OCI-LY1 (cell line): Measurements from ENCODE around the gene MBNL1.

Experiments used
- EZH2 ChIP-seq: fragments of 200-600 bp; sonication (generic), shearing (Covaris generic); IDR thresholded peaks from 2 replicates; pipeline ENCODE4 v1.8.0; 2017; ENCODE audit warnings: borderline replicate concordance, mixed run types, mild to moderate bottlenecking, antibody characterized with exemption, low read length, moderate library complexity, mixed read lengths
- TF ChIP-seq, protein P1 (sequence below): fragments of 200-600 bp; sonication (generic), shearing (Covaris generic); IDR thresholded peaks from 2 replicates; pipeline ENCODE4 v1.5.1; 2017; ENCODE audit warnings: mild to moderate bottlenecking, antibody characterized with exemption, low read length, moderate library complexity, mixed read lengths

GRCh38 chr3:152346058-152346457 is 77.3 kb downstream of the MBNL1 start:
- TF ChIP-seq, protein P1, sequence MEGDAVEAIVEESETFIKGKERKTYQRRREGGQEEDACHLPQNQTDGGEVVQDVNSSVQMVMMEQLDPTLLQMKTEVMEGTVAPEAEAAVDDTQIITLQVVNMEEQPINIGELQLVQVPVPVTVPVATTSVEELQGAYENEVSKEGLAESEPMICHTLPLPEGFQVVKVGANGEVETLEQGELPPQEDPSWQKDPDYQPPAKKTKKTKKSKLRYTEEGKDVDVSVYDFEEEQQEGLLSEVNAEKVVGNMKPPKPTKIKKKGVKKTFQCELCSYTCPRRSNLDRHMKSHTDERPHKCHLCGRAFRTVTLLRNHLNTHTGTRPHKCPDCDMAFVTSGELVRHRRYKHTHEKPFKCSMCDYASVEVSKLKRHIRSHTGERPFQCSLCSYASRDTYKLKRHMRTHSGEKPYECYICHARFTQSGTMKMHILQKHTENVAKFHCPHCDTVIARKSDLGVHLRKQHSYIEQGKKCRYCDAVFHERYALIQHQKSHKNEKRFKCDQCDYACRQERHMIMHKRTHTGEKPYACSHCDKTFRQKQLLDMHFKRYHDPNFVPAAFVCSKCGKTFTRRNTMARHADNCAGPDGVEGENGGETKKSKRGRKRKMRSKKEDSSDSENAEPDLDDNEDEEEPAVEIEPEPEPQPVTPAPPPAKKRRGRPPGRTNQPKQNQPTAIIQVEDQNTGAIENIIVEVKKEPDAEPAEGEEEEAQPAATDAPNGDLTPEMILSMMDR = no peak
- no peak for TF ChIP-seq EZH2
